Erythroblast (primary cell): ENCODE measurements around the gene ULBP1.
"Not testable (repeated sequence)": the region's sequence is repeated elsewhere in the genome, so short reads cannot be mapped to it uniquely, and the experiment has no call there.

ENCODE experiments used
- GATA1 ChIP-seq: IDR thresholded peaks from 2 replicates; pipeline ENCODE4 v1.6.1; 2011; ENCODE audit warnings: low read depth, mild to moderate bottlenecking, control low read depth, low read length, moderate library complexity
- POLR2A ChIP-seq: IDR thresholded peaks from 2 replicates; pipeline ENCODE4 v1.6.1; 2011; ENCODE audit warnings: mild to moderate bottlenecking, low read length

DNA sequence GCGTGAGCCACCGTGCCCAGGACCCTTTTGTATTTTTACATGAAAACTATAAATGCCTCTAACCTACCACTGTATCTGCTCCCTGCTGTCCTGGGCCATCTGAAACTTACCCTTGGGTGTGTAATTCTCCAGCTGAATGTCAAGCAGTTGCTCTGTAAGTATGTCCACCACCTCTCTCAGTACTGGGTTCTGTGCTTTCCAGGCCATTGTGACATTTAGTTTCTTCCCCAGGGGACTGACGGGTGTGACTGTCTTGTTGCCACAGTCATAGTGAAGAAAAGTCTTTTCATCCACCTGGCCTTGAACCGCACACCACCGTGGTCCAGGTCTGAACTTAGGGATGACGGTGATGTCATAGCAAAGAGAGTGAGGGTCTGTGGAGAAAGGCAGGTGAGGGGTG is 58.1 kb downstream of the ULBP1 start:
- not testable (repeated sequence) for TF ChIP-seq POLR2A, GATA1
